Measurements from ENCODE around the gene POSTN.

DNA sequence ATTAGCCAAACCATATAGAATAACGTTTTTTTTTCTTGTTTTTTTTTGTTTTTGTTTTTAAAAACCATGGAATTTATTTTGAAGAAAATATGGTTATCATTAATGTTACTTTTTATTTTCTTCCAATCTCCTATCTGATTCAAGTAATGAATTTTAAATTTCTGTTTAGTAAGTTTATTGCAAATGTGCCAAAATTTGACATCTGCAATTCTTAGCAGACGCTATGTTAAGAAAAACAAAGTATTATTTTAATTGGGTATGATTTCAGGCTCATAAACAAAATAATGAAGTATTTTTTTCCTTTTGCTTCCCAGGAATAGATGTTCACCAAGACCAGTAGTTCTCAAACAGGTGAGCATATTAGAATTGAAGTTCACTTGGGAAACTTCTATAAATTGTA is 63.1 kb downstream of the POSTN start:
- TF ChIP-seq, protein P1, sequence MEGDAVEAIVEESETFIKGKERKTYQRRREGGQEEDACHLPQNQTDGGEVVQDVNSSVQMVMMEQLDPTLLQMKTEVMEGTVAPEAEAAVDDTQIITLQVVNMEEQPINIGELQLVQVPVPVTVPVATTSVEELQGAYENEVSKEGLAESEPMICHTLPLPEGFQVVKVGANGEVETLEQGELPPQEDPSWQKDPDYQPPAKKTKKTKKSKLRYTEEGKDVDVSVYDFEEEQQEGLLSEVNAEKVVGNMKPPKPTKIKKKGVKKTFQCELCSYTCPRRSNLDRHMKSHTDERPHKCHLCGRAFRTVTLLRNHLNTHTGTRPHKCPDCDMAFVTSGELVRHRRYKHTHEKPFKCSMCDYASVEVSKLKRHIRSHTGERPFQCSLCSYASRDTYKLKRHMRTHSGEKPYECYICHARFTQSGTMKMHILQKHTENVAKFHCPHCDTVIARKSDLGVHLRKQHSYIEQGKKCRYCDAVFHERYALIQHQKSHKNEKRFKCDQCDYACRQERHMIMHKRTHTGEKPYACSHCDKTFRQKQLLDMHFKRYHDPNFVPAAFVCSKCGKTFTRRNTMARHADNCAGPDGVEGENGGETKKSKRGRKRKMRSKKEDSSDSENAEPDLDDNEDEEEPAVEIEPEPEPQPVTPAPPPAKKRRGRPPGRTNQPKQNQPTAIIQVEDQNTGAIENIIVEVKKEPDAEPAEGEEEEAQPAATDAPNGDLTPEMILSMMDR (IDR thresholded peaks at IDR 0.05), result no peak
- TF ChIP-seq POLR2AphosphoS5 (IDR thresholded peaks at IDR 0.05; ENCODE audit: insufficient read depth in 1 of 2, low read depth in 1 of 2) (no peak), POLR2A (IDR thresholded peaks at IDR 0.05) (no peak)

Measured in vagina (tissue), 2 donors.